HG03103 (cell line): ENCODE results near the gene ST6GALNAC1.

Source experiments
- ATAC-seq: cut with Tn5 transposase; IDR thresholded peaks from one replicate; pipeline ENCODE4 v1.9.1; 2021; ENCODE audit warnings: low read depth; ENCODE audit not compliant: unreplicated experiment

The ST6GALNAC1 gene

GRCh38 chr17:76676629-76677028, 33.1 kb upstream of the ST6GALNAC1 start:
- no peak for ATAC-seq

GRCh38 chr17:76675648-76676047, 32.1 kb upstream of the ST6GALNAC1 start:
- ATAC-seq: no peak

- no peak for ATAC-seq
Observed at GRCh38 chr17:76674600-76674999, 31.0 kb upstream of the ST6GALNAC1 start.

- ATAC-seq: no peak
Observed at GRCh38 chr17:76673729-76674128, 30.2 kb upstream of the ST6GALNAC1 start.

- no peak for ATAC-seq
Observed at GRCh38 chr17:76672892-76673291, 29.3 kb upstream of the ST6GALNAC1 start.

- ATAC-seq: no peak
Observed at GRCh38 chr17:76672270-76672851, 28.8 kb upstream of the ST6GALNAC1 start.

- no peak for ATAC-seq
Observed at GRCh38 chr17:76671912-76672262, 28.3 kb upstream of the ST6GALNAC1 start.

GRCh38 chr17:76671123-76671911, 27.8 kb upstream of the ST6GALNAC1 start:
- peak; percentile 95 for ATAC-seq

GRCh38 chr17:76670718-76671122, 27.2 kb upstream of the ST6GALNAC1 start:
- ATAC-seq: no peak

- ATAC-seq: no peak
Observed at GRCh38 chr17:76670020-76670717, 26.6 kb upstream of the ST6GALNAC1 start.

GRCh38 chr17:76667786-76668453, 24.4 kb upstream of the ST6GALNAC1 start:
- ATAC-seq: no peak

GRCh38 chr17:76667491-76667755, 23.9 kb upstream of the ST6GALNAC1 start:
- ATAC-seq: no peak

GRCh38 chr17:76660656-76661042, 17.1 kb upstream of the ST6GALNAC1 start:
- no peak for ATAC-seq

- ATAC-seq: no peak
Observed at GRCh38 chr17:76659928-76660655, 16.5 kb upstream of the ST6GALNAC1 start.

GRCh38 chr17:76658242-76658662, 14.7 kb upstream of the ST6GALNAC1 start:
- ATAC-seq: no peak

- no peak for ATAC-seq
Observed at GRCh38 chr17:76657505-76658241, 14.1 kb upstream of the ST6GALNAC1 start.

GRCh38 chr17:76654408-76654807, 10.9 kb upstream of the ST6GALNAC1 start:
- no peak for ATAC-seq

GRCh38 chr17:76650504-76650903, 6.9 kb upstream of the ST6GALNAC1 start:
- ATAC-seq: no peak

- ATAC-seq: no peak
Observed at GRCh38 chr17:76646712-76647111, 3.2 kb upstream of the ST6GALNAC1 start.

GRCh38 chr17:76645481-76645880, 1.9 kb upstream of the ST6GALNAC1 start:
- ATAC-seq: no peak
